Activated effector memory CD4-positive, alpha-beta T cell treated with anti-CD3 and anti-CD28 coated beads, Interleukin-2, amount 50 U/mL, for 16 hours (primary cell): ENCODE results near the gene MAP4K4.

Source experiments
- DNase-seq: peaks from one replicate; pipeline ENCODE4 v3.0.0-alpha.2; 2020

MAP4K4 gene

DNA sequence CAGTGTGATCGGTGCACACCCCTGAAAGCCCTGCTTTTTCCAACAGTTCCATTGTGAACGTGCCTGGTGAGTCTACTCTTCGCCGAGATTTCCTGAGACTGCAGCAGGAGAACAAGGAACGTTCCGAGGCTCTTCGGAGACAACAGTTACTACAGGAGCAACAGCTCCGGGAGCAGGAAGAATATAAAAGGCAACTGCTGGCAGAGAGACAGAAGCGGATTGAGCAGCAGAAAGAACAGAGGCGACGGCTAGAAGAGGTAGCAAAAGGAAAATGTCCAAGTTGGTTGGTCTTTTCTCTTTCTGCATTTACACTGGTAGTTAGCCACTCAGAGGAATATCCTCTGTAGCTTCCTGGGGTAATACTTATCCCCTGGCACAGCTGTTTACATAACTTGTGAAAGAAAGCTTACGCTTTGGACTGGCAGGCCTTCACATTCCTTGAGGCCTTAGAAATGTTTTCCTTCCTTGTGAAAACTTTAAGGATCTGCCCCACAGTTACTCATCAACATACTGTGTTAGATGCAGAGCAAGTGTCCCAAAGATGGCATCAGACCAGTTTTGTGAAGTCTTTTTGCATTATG lies 146.6 kb downstream of the MAP4K4 start:
- DNase-seq, result no peak

GRCh38 chr2:101846973-101847372 lies 149.5 kb downstream of the MAP4K4 start:
- no peak for DNase-seq

DNA sequence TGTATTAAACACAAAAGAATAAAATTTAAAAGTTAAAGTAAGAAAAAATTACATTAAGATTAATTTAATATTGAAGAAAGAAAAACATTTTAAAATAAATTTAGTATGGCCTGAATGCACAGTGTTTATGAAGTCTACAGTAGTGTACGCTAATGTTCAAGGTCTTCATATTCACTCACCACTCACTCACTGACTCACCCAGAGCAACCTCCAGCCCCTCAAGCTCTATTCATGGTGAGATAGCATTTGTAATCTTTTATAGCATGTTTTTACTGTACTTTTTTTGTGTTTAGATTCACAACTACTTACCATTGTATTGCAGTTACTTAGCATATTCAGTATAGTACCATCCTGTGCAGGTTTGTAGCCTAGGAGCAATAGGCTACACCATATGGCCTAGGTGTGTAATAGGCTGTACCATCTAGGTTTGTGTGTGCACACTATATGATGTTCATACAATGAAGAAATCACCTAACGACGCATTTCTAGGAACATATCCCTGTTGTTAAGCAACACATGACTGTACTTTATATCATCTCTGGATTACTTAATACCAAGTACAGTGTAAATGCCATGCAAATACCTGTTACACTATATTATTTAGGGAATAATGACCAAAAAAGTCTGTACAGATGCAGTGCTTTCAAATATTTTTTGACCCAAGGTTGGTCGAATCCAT lies 150.3 kb downstream of the MAP4K4 start:
- no peak for DNase-seq

- no peak for DNase-seq
These were observed 151.4 kb downstream of the MAP4K4 start for GRCh38 chr2:101848769-101849410.

- DNase-seq, result no peak
These were observed 152.9 kb downstream of the MAP4K4 start for GRCh38 chr2:101850450-101850849.

DNA sequence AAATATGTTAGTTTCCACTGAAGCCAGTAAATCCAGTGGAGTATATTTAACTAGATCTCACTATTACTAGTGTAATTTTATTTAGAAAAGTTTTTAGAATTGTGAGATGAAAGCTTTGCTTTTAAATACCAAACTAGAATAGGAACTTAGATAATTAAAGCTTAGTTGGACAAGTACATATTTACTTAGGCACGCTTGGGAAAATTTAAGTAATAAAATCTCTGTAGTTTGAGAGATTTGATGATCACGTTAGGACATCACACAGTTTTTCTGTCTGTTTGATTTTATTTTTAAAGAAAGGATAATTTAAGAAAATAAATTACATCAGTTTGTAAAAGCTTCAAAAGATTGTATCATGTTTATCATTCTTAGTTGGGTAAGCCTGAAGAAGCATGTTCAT lies 153.5 kb downstream of the MAP4K4 start:
- no peak for DNase-seq

DNA sequence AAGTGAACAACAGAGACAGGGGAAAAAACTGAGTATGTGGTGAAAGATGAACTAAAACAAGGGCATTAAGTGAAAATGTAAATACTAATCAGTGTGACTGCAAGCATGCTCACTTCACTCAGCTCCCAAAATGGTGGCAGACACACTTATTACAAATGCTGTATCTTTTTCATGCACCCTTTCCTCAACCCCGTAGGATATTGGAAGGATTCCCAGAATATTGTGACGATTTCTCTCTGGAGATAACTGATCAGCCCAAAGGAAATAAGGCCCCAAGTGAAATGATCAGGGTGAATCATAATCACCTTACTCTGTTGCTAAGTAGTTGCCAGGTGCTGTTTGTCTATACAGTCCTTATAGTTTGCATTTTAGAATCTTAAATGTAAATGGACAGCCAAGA lies 155.3 kb downstream of the MAP4K4 start:
- no peak for DNase-seq

DNA sequence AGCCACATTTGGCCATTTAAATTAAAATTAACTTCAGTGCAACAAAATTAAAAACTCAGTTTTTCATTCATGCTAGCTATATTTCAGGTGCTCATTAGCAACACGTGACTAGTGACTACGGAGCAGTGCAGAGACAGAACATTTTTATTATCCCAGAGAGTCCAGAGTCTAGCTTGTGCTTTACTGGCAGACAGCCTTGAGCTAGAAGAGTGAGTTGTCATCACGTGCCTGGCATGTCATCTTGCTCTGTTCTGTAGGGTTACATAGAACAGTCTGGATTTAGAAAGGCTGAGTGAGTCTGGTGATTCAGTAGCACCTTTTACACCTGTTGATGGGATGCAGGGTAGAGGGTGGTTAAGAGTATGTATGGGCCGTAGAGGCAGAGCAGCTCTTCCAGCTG lies 157.4 kb downstream of the MAP4K4 start:
- no peak for DNase-seq

DNA sequence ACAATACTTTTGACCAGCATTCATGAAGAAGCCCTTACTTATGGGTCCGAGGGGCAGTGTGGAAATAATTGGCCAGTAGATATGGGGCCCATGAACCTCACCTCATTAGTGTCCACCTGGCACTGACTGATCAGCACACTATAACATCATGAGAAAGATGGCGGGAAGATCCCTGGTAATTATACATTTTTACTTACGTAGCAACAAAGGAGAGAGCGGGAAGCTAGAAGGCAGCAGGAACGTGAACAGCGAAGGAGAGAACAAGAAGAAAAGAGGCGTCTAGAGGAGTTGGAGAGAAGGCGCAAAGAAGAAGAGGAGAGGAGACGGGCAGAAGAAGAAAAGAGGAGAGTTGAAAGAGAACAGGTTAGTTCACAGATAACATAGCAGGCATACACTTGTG lies 158.3 kb downstream of the MAP4K4 start:
- no peak for DNase-seq

DNA sequence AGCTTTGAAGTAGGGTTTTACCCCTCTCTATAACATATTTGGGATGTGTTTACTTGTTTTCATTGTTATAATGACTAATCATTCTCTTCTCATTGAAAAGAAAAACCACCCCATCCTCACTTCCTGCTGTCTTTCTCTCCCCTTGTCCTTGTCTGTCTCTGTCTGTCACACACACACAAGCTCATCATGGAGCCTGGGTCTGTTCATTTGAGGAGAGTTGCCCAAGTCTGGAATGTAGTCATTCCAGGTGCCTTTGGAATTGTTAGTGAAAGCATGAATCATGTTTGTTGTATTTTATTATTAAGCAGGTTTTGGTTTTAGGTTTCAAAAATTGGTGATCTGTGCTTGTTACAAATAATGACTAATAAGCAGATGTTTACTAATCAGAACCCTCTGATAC lies 160.7 kb downstream of the MAP4K4 start:
- DNase-seq, result no peak

- no peak for DNase-seq
These were observed 161.4 kb downstream of the MAP4K4 start for GRCh38 chr2:101858910-101859309.

GRCh38 chr2:101859604-101860003 lies 162.1 kb downstream of the MAP4K4 start:
- no peak for DNase-seq

DNA sequence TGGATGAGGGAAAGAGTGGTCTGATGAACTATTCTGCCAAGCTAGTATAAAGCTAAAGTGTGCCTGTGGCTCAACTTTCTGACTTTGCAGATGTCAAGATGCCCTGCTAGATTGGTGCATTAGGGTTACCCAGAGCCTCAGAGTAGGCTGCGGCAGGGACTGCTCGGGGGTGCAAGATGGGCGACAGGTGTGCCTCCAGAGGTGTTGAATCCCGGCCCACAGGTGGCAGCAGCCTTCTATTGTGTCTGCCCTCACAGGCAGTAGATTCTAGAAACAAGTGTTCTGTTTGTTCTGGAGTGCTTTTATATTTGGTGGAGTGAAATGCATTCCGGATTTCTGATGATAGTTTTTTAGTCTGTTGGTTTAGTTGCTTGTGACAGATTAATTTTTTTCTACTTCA lies 162.7 kb downstream of the MAP4K4 start:
- no peak for DNase-seq

DNA sequence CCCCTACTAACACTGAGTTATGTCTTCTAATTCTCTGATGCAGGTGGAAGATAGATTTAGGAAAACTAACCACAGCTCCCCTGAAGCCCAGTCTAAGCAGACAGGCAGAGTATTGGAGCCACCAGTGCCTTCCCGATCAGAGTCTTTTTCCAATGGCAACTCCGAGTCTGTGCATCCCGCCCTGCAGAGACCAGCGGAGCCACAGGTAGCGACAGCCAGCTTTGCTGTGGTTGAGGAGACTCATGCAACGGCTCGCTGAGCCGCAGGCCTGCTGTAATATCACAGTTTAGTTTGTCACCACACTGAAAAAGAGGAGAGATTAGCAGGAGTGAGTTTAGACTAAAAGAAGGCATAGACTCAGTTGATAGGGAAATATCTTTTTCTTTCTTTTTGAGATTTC lies 163.3 kb downstream of the MAP4K4 start:
- no peak for DNase-seq

GRCh38 chr2:101861382-101861781 lies 163.9 kb downstream of the MAP4K4 start:
- no peak for DNase-seq

DNA sequence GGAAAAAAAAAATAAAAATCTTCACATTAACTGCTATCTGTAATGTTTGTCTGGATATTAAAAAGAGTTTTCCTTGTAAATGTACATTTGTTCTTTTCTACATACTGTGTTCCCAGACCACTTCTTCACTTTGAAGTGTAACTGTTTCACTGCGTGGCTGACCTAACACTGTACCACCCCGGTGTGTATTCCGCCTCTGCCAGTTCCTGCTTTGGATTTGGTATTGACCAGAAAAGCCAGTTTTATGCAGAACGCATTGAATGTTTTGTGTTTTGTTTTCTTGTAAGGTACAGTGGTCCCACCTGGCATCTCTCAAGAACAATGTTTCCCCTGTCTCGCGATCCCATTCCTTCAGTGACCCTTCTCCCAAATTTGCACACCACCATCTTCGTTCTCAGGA lies 166.0 kb downstream of the MAP4K4 start:
- DNase-seq, result no peak

GRCh38 chr2:101864426-101864825 lies 166.9 kb downstream of the MAP4K4 start:
- DNase-seq, result no peak

GRCh38 chr2:101868525-101868924 lies 171.0 kb downstream of the MAP4K4 start:
- no peak for DNase-seq

- DNase-seq, result no peak
These were observed 172.0 kb downstream of the MAP4K4 start for GRCh38 chr2:101869527-101869926.

DNA sequence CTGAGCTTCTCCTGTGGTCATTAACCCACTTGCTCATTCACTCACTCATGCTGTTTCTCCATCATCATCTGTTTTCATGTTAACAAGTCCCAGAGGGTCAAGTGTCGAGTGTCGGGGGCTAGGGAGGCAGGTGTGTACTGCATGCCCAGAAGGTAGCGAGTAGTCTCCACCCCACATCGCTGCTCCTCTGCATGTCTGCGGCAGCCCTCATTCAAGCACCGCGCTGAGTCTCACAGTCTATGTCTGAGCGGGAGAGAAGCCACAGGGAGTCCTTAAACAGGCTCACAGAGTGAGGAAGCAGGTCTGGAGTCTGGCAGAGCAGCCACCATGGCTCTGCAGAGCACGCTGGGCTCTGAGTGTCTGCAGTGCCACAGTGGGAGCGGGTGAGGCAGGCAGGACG lies 172.9 kb downstream of the MAP4K4 start:
- DNase-seq, result no peak

DNA sequence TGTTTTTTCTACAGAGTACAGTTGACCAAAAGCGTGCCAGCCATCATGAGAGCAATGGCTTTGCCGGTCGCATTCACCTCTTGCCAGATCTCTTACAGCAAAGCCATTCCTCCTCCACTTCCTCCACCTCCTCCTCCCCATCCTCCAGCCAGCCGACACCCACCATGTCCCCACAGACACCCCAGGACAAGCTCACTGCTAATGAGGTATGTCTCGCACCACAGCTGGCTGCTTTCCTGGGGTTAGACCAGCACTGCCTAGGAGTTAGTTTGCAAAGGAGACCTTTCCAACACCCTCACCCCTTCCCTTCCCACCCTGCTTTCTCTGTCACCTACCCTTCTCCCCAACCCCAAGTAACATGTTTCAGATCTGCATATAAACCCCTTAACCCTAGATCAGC lies 174.0 kb downstream of the MAP4K4 start:
- DNase-seq, result no peak

- no peak for DNase-seq
These were observed 175.0 kb downstream of the MAP4K4 start for GRCh38 chr2:101872480-101872879.

- DNase-seq, result no peak
These were observed 176.0 kb downstream of the MAP4K4 start for GRCh38 chr2:101873543-101873942.

GRCh38 chr2:101874069-101874468 lies 176.6 kb downstream of the MAP4K4 start:
- no peak for DNase-seq

DNA sequence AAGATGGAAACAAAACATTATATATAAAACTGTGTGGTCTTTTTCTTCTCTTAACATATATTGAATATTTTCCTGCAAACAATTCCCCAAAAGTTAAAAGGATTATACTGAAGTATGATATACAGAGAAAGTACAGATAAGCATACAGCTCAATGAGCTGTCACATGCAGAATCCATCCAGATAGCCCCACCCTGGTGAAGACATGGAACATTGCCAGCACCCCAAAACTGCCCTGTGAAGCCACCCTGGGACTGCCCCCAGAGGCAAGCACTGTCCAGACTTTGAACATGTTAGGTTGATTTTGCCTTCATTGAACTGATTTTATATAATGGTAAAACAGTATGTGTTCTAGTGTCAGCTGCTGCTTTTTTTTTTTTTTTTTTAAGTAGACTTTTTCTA lies 182.0 kb downstream of the MAP4K4 start:
- DNase-seq, result no peak
